Measurements from ENCODE around the gene CP. TPM values are rescaled to one million over a fixed set of nuclear protein-coding genes. Genes with fewer than 3 reads are reported as not detected.

CP gene
- total RNA-seq, 2 experiments from 2014 or later, result not detected

GRCh38 chr3:149231871-149232270 lies 10.2 kb upstream of the CP start:
- Histone ChIP-seq H3K4me3 (ENCODE audit: low read depth, low read length, poor library complexity, severe bottlenecking) (no peak overlapping the region), H3K79me2 (ENCODE audit: insufficient read depth, low read depth, low read length) (no peaks in the 10 kb centered on the region), H3K27ac (ENCODE audit: low read depth, low read length, poor library complexity, severe bottlenecking) (no peak overlapping the region), H3K9me3 (ENCODE audit: low read length) (no peaks in the 10 kb centered on the region), H3K4me2 (ENCODE audit: low read length) (no peak overlapping the region), H4K20me1 (ENCODE audit: insufficient read depth, low read length) (no peaks in the 10 kb centered on the region), H3K36me3 (ENCODE audit: insufficient read depth, low read length) (no peaks in the 10 kb centered on the region), H3K9me2 (ENCODE audit: insufficient read depth, low read length) (no peaks in the 10 kb centered on the region), H2AFZ (ENCODE audit: low read length) (no peak overlapping the region), H3K4me1 (ENCODE audit: insufficient read depth, low read length, poor library complexity, severe bottlenecking) (no peaks in the 10 kb centered on the region)
- intact Hi-C loops (cut with micrococcal nuclease; ENCODE audit: unreplicated experiment), result no loop called here
- DNase-seq (ENCODE audit: low spot score), result no peak
- ChIA-PET CTCF (ENCODE audit: unreplicated experiment) (no interaction called here), POLR2A (interaction anchor here (0.6 kb wide), 1 partner anchor 279 kb away, joined by 3 read pairs; no protein-coding TSS in a partner anchor)
- no TSS peak for BruUV-seq (replicated peaks)
- TF ChIP-seq CTCF (conservative IDR thresholded peaks at IDR 0.05; ENCODE audit: low read length), result no peak
- TF ChIP-seq EZH2phosphoT487 (IDR thresholded peaks at IDR 0.05; ENCODE audit: borderline replicate concordance, low read depth, low read length), result no peak

- Histone ChIP-seq H3K36me3 (ENCODE audit: insufficient read depth, low read length) (no peaks in the 10 kb centered on the region), H3K4me3 (ENCODE audit: low read depth, low read length, poor library complexity, severe bottlenecking) (no peak overlapping the region), H3K27ac (ENCODE audit: low read depth, low read length, poor library complexity, severe bottlenecking) (no peak overlapping the region), H2AFZ (ENCODE audit: low read length) (no peak overlapping the region), H3K9me3 (ENCODE audit: low read length) (no peaks in the 10 kb centered on the region), H3K4me2 (ENCODE audit: low read length) (no peak overlapping the region), H3K4me1 (ENCODE audit: insufficient read depth, low read length, poor library complexity, severe bottlenecking) (peaks cover 5% of the 10 kb centered on the region), H3K79me2 (ENCODE audit: insufficient read depth, low read depth, low read length) (no peaks in the 10 kb centered on the region), H4K20me1 (ENCODE audit: insufficient read depth, low read length) (no peaks in the 10 kb centered on the region), H3K9me2 (ENCODE audit: insufficient read depth, low read length) (no peaks in the 10 kb centered on the region)
- ChIA-PET CTCF (ENCODE audit: unreplicated experiment) (no interaction called here), POLR2A (interaction anchor here (1.2 to 1.4 kb wide), 2 partner anchors 12 to 50 kb away, joined by 3 to 5 read pairs; no protein-coding TSS in a partner anchor)
- no peak for DNase-seq (ENCODE audit: low spot score)
- BruUV-seq (replicated peaks), result no TSS peak
- intact Hi-C loops (cut with micrococcal nuclease; ENCODE audit: unreplicated experiment), result no loop called here
- TF ChIP-seq CTCF (conservative IDR thresholded peaks at IDR 0.05; ENCODE audit: low read length) (no peak), EZH2phosphoT487 (IDR thresholded peaks at IDR 0.05; ENCODE audit: borderline replicate concordance, low read depth, low read length) (no peak)
These were observed 6.1 kb upstream of the CP start for GRCh38 chr3:149227591-149228268.

- no peak overlapping the region for H3K27ac ChIP-seq (ENCODE audit: low read depth, low read length, poor library complexity, severe bottlenecking)
- H3K36me3 ChIP-seq (ENCODE audit: insufficient read depth, low read length), result no peaks in the 10 kb centered on the region
- intact Hi-C loops (cut with micrococcal nuclease; ENCODE audit: unreplicated experiment), result no loop called here
- H3K4me2 ChIP-seq (ENCODE audit: low read length), result no peak overlapping the region
- H4K20me1 ChIP-seq (ENCODE audit: insufficient read depth, low read length), result no peaks in the 10 kb centered on the region
- BruUV-seq (replicated peaks), result no TSS peak
- H3K79me2 ChIP-seq (ENCODE audit: insufficient read depth, low read depth, low read length), result no peaks in the 10 kb centered on the region
- CTCF ChIA-PET (ENCODE audit: unreplicated experiment), result no interaction called here
- H2AFZ ChIP-seq (ENCODE audit: low read length), result no peak overlapping the region
- no peak overlapping the region for H3K4me3 ChIP-seq (ENCODE audit: low read depth, low read length, poor library complexity, severe bottlenecking)
- no peaks in the 10 kb centered on the region for H3K9me2 ChIP-seq (ENCODE audit: insufficient read depth, low read length)
- TF ChIP-seq EZH2phosphoT487 (IDR thresholded peaks at IDR 0.05; ENCODE audit: borderline replicate concordance, low read depth, low read length), result no peak
- TF ChIP-seq CTCF (conservative IDR thresholded peaks at IDR 0.05; ENCODE audit: low read length), result no peak
- peaks cover 5% of the 10 kb centered on the region for H3K4me1 ChIP-seq (ENCODE audit: insufficient read depth, low read length, poor library complexity, severe bottlenecking)
- no peaks in the 10 kb centered on the region for H3K9me3 ChIP-seq (ENCODE audit: low read length)
- POLR2A ChIA-PET, result interaction anchor here (1.2 to 1.3 kb wide), 3 partner anchors 10 to 18 kb away, joined by 3 to 4 read pairs (median 4); no protein-coding TSS in a partner anchor
- DNase-seq (ENCODE audit: low spot score), result no peak
These were observed 5.1 kb upstream of the CP start for GRCh38 chr3:149226776-149227175.
